Measurements from ENCODE around the gene ARMC12.

DNA sequence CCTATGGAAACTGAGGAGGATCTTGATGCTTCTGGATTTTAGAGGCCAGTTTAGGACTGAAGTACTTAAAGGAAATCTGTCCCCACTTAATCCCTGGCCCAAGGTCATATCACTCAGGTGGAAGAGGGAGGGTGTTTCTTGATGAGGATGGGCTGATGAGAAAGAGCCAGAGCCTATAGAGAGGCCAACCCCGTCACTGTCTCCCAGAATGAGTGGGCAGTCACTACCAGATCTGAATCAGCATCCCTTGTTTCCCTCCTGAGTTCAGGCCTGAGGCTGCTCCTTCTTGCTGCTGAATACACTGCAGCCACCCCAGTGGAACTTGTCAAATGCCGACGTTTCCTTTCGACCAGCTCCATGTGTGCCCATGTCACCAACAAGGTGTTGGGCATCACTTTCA, 14.8 kb downstream of the ARMC12 start:
- TF ChIP-seq, protein P1, sequence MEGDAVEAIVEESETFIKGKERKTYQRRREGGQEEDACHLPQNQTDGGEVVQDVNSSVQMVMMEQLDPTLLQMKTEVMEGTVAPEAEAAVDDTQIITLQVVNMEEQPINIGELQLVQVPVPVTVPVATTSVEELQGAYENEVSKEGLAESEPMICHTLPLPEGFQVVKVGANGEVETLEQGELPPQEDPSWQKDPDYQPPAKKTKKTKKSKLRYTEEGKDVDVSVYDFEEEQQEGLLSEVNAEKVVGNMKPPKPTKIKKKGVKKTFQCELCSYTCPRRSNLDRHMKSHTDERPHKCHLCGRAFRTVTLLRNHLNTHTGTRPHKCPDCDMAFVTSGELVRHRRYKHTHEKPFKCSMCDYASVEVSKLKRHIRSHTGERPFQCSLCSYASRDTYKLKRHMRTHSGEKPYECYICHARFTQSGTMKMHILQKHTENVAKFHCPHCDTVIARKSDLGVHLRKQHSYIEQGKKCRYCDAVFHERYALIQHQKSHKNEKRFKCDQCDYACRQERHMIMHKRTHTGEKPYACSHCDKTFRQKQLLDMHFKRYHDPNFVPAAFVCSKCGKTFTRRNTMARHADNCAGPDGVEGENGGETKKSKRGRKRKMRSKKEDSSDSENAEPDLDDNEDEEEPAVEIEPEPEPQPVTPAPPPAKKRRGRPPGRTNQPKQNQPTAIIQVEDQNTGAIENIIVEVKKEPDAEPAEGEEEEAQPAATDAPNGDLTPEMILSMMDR (IDR thresholded peaks at IDR 0.05; ENCODE audit: low read length), result no peak
- TF ChIP-seq EZH2 (IDR thresholded peaks at IDR 0.05; ENCODE audit: borderline replicate concordance, low read length), result no peak
